ENCODE measurements around the gene PTPRT. TPM values are rescaled to one million over a fixed set of nuclear protein-coding genes. Genes with fewer than 3 reads are reported as not detected.

PTPRT gene
- total RNA-seq, 1 experiment from 2014 or later: not detected

DNA sequence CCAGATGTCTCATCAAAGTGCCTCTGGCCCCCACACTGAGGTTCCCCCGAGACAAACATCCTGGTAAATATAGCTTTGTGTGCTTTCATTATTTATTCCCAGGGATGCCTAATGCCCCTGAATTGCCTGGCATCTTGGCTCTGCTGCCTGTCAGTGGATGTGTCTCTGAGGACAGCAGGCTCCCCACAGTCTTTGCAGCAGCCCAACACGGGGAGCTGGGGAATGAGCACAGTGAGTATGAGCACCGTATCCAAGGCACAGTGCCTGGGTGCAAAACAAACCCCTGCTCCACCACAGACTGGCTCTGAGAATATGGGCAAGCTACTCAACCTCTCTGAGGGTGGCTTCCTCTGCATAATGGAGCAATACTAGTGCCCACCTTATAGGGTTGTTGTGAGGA lies 165.9 kb downstream of the PTPRT start:
- no peak for DNase-seq (ENCODE audit: low spot score)

DNA sequence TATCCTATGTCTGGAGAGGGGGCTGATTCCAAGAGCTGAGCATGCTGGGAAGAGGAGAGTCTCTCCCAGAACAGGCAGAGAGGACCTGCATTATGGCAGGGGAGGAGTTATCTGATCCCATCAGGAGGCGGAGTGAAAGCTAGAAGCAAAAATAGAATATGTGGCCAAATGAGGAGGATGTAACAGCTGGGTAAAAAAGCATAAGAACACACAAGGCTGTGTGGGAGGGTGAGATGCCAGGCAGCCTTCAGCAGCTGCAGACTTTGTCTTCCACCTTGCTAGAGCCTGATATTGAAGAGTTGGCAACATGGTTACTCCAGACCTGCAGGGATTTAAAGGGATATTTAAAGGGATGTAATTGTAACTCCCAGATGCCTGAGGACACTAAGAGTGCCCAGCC lies 167.1 kb downstream of the PTPRT start:
- DNase-seq (ENCODE audit: low spot score): no peak

DNA sequence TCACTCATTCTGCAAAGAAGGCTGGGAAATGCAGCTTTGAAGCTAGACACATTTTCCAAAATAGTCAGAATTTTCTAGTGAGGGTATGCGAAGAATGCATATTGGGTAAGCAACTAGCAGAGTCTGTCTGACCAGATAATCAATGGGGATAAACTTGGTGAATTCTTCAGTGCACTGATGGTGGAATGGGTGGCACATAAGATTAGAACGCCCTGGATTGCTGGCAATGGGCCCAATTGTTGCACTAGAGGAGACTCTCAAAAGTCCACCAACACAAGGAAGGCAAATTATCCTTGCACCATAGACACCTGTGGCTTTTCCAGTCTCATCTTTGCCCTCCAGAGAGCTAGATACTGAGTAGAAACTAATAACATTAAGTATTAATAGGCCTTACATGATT lies 167.6 kb downstream of the PTPRT start:
- DNase-seq (ENCODE audit: low spot score): no peak

DNA sequence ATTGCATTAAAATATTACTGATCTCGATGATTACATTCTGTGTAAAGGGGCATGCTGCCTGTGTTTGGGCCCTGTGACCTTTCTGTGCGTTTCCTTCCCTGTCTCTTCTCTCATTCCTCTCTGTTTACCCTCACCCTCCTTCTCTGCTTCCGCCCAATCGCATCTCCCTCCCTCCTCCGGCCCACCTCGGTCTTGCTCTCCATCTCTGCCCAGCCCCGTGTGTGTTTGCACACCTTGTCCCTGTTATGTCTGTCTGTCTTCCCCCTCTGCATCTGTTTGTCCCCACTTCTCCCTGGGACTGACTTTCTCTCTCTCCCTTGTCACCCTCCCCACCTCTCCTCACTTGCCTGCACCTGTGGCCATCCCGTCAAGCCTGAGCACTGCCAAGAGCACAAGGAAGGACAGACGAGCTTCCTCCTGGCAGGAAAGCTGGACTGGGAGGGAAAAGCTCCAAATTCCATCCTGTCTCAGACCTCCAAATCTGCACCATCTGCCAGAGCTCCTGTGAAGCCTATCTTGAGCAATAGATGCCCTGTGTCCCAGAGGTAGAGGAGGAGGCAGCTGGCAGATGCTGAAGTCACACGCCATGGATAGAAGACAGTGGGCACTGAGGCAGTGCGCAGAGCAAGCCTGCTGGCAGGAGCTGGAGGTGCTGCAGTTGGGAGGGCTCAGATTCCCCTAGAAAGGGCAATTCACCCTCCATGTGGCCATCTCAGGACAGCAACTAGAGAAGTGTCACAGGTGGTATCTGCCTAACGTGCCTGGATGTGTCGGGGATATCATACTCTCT lies 172.3 kb downstream of the PTPRT start:
- no peak for DNase-seq (ENCODE audit: low spot score)

DNA sequence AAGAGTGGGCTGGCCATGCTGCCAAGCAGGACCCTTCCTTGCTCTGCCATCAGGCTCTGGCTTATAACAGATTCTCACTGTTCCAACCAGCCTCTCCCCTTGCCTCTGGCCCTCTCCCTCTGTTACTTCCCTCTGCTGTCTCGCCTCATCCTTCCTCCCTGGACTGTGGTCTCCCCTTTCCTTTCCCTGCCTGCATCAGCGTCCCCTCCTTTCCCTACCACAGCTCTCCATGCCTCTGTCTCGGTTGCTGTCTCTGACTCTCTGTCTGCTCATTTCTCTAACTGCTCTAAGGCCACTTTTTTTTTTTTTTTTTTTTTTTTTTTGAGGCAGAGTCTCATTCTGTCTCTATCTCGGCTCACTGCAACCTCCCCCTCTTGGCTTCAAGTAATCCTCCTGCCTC lies 173.4 kb downstream of the PTPRT start:
- DNase-seq (ENCODE audit: low spot score): no peak

DNA sequence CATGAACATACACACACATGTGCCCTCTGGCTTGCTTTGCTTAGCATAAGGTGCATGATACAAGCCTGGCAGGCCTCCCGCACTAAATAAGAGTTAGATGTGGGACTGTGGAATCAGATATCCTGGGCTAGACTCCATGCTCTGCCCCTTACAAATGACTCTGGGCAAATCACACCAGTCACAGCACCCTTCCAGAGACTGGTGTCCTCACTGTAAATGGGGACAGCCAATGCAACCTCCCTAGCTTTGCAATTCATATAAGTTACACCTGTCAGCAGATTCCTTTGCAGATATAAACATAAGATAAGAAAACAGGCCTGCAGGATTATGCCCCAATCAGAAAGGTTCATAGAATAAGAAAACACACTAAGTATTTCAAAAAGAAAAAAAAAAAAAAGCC lies 174.1 kb downstream of the PTPRT start:
- no peak for DNase-seq (ENCODE audit: low spot score)

DNA sequence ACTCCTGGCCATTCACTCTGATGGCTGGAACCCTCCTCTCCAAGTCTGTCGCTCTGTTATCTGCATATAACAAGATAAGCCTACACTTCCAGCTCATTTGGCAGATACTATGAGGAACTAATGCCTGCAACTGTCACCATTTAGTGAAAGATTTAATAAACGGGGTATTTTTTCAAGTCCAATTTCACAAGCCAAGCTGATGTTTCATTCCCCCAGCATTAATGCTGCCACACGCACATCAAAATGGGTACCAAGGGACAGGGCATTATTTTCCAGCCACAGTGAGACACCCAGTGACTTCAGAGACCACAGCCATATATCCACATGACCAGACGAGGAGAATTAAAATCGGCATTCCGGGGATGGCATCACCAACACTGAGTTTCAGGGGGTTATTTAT lies 175.5 kb downstream of the PTPRT start:
- DNase-seq (ENCODE audit: low spot score): no peak

DNA sequence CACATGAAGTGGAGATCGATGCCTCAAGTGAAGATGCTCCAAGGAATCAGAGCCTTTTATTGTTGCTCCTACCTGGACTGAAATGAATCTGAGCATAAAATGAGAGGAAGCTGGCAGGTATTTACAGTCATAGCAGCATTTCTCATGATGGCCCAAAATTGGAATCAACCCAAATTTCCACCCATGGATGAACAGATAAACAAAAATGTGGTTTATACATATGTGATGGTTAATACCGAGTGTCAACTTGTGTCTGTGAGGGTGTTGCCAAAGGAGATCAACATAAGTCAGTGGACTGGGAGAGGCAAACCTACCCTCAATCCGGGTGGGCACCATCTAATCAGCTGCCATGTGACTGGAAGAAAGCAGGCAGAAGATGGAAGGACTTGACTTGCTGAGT lies 178.2 kb downstream of the PTPRT start:
- DNase-seq (ENCODE audit: low spot score): no peak

DNA sequence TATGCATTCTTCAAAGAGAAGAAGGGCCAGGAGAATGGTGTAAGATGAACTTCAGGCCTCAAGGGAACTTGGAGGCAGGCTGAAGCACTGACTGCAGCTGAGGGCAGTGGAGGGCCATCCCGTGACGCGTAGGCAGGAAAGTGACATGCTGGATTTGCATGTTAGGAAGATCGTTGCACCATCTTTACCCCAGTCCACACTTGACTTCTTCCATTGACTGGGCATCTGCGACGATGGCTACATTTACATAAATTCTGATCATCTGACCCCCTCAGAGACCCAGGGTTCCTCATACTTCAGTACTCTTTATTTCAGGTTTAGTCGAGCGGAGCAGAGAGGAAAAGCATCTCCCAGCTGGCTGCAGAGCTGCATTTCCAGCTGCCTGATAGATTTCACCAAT lies 180.2 kb downstream of the PTPRT start:
- no peak for DNase-seq (ENCODE audit: low spot score)

DNA sequence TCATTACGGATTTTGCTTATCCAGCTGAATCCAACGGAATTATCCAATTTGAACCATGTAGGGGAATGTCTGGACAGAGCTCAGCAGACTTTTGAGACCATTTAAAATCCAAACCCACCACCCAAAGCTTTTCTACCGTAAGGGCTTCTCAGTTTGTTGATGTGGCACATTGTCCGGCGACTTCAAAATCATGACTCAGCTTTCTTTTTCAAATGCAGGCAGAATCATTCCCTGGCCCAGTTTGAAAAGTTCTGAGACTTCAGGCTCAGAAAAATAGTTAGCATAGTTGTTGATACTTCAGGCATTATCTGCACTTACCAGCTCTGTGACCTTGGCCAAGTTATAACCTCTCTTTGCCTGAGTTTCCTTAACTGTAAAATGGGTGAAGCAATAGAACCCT lies 182.2 kb downstream of the PTPRT start:
- DNase-seq (ENCODE audit: low spot score): no peak

DNA sequence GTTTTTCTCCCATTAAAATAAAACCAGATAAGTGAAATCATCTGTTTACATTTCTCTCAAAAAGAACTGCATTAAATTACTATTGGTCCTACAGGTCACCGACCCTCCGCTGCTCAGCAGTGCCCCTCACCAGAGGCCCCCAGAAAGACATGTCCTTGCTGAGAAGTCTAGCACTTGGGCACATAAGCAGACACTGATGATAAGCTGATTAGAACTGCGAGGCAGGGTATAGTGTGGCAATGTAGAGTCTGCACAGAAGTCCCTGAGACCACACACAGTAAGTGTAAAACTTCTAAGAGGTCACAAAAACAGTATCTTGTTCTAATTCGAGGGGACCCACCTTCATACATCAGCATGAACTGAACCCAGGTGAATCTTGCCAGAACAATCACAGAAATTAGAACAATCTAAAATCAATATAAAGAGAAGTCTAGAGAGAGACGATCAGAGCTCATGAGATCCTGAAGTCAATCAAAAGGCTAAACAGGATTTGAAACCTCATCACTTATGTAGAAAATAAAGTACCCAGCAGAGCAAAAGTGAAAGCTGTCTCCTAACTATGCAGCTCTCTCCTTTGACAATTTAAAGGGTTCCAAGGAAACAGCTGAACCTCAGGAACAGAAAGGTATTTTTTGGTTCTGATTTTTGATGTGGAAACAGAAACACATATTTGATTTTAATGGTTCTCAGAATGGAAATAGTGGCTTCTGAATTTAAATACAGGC lies 182.9 kb downstream of the PTPRT start:
- DNase-seq (ENCODE audit: low spot score): no peak

DNA sequence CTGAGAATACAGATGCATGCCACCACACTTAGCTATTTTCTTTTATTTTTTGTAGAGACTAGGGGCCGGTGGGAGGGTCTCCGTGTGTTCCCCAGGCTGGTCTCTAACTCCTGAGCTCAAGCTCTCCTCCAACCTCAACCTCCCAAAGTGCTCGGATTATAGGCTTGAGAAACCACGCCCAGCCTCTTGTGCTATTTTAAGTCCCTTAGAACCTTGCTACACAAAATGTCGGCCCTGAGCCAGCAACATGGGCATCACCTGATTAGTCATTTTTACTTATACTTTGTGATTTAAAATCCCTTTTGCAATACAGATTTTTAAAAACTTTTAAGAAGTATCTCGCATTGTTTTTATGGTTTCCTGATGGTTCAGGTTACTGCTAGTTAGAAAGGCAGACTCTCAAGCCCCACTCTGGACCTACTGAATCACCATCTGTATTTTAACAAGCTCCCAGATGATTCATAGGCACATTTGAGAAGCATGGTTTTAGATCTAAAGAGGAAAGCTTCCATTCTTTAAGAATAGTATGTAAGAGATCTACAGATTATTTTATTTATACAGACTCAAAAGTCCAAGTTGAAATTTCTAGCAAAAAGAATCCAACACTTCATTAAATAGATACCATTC lies 186.3 kb downstream of the PTPRT start:
- DNase-seq (ENCODE audit: low spot score): no peak

DNA sequence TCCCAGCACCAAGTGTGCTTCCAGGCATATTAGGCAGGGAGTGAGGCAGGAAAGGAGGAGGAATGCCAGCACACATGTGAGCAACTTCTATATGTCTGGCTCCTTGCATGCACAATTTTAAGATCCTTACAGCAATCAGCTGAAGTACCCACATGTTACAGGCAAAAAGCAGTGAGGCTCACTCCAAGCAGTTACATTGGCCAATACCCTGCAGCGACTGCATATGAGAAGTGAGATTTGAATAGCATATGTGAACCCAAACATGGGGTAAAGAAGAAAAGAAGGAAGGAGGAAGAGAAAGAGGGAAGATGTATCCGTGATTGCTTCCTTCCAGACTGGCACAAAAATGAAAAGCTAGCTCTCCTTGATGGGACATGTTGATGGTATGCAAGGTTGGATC lies 193.6 kb downstream of the PTPRT start:
- DNase-seq (ENCODE audit: low spot score): no peak

DNA sequence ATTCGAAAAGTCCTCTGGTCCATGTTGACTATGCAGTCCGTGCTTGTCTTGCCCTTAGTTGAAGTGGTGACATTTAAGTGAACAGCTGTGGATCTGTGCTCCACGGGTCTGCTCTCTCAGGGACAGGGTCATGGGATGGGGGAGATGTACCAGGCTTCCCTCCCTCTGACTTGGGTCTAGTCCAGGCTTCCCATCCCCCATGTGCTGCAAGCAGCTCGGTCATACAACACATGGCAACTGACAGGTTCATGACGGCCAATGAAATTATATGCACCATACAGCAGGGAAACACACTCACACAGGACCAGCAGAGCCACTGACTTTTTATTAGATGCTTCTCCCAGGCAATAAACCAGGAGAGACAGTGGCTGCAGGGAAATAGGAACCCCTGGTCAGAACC lies 201.4 kb downstream of the PTPRT start:
- DNase-seq (ENCODE audit: low spot score): no peak

DNA sequence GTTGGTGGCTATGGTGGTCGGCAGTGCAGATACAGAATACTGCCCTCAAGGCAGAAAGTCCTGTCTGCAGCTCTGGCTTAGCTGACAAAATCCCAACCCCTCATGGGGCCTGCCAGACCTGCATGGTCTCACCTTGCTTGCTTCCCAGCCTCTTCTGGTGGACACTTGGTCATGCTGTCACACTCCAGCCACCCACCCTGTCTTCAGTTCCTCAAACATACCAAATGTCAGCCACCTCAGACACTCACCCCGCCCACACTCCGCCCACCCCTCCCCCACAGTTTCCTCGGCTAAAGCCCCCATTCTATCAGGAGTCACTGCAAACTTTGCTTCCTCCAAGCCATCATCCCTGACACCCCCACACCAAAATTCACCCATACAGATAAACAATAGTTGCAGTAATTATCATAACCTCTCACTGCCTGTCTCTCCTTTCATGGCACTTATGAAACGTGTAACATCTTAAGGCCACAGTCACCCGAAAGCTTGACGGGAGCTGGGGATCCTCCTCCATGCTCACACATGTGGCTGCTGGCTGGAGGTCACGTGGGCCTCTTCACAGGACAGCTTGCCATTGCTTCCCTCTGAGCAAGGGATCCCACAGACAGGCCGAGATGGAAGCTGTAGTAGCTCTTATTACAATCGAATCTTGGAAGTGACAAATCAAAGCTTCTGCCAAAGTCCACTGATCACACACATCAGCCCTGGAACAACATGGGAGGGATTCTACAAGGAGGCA lies 202.2 kb downstream of the PTPRT start:
- DNase-seq (ENCODE audit: low spot score): no peak

DNA sequence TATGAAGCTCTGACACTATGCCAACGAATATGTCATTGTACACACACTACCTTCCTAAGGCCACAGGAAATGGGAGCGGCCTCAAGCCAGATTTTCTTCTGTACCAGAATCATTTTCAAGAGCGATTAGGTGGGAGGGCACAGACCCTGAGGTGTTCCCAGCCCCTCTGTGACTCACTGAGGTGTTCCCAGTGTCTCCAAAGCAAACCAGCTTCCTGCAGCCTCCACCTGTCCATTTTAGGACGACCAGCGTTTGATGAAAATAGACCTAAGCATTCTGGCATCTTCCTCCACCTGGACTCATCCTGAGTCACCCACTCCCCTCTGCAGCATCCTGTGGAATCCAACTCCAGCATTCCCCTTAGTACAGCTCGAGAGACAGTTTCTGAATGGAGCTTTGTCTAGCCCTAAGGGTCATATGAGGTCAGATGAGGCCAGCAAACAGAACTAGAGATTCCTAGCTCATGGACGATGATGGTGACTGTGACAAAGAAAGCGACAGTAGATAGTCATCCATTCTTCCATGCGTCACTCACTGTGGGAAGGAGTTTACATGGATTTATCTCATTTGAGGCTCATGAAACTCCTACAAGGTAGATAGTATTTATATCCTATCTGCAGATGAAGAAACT lies 203.4 kb downstream of the PTPRT start:
- DNase-seq (ENCODE audit: low spot score): no peak

DNA sequence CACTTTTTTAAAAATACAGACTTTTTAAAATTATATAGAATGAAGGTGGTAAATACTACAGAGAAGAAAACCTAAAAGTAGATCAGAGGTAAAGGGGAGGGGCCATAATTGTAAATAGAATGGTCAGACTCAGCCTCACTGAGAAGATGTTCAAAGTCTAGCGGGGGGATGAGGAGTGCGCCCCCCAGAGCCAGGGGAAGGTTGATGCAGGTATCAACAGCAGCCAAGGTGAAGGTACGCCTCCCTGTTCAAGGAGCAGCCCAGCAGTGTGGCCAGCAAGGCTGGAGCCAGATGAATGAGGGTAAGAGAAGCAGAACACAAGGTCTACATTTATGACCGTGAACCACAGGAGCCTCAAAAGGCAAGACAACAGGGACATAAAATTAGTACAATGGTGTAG lies 204.1 kb downstream of the PTPRT start:
- no peak for DNase-seq (ENCODE audit: low spot score)

DNA sequence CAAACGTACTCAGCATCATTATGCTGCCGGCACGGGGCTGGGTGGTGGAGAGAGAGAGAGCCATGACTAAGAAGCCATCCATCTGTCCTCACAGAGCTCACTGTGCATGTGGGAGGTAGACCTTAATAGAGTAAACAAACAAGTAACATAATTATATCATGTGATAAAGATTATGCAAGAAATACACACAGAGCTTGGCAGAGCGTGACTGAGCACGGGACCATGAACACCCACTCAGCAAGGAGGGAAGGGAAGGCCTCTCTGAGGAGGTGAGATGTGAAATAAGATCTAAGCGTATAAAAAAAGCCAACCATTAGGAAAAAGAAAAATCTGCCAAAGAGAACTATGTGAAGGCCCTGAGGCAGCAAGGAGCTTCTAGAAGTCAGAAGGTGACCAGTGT lies 207.5 kb downstream of the PTPRT start:
- DNase-seq (ENCODE audit: low spot score): no peak

DNA sequence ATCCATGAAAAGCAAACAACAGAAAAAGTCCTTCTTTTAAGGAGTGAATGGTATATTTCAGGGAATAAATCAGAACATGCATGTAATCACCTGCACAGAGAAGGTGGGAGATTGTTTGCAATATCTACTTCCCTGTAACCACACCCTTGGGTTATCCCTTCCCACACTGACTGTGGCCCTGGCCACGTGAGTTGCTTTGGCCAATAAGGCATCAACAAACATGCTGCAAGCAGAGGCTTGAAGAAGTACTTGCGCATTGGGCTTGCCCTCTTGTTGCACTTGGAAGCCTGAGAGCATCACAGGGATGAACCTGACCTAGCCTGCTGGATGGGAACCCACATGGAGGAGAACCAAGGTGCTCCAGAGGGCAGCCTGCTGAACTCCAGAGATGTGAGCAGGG lies 208.5 kb downstream of the PTPRT start:
- DNase-seq (ENCODE audit: low spot score): no peak

DNA sequence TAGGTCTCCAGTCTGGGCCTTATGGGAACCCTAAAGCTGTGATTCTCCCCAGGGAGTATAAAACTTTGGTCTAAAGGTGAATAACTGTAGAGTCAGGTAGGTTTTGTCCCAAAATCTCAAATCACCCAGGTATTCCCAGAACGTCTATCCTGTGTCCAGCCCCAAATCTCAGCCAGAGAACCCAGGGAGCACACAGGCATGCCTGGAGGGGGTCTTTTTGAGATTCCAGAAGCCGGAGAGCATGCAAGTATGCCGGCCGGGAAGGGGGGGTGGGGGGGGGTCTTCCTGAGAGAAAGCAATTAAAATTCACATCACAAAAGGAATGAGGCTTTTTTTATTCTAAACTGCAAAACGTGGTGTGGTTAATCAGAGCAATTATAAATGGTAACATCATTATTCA lies 210.0 kb downstream of the PTPRT start:
- no peak for DNase-seq (ENCODE audit: low spot score)

DNA sequence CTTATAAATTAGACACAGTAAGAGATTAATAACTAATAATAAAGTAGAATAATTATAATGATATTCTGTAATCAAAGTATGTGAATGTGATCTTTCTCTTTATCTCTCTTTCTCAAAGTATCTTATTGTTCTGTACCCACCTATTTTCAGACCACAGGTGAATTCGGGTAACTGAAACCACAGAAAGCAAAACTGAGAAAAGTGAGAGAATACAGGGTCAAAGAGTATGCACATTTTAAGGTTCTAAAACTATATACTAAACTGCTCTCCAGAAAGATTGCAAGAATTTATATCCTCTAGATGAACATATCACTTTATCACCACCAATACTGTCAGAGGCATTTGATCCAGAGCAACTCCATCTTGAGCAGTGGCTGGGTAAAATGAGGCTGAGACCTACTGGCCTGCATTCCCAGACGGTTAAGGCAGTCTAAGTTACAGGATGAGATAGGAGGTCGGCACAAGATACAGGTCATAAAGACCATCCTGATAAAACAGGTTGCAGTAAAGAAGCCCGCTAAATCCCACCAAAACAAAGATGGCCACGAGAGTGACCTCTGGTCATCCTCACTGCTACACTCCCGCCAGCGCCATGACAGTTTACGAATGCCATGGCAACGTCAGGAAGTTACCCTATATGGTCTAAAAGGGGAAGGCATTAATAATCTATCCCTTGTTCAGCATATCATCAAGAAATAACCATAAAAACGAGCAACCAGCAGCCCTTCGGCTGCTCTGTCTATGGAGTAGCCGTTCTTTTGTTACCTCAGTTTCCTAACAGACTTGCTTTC lies 211.3 kb downstream of the PTPRT start:
- no peak for DNase-seq (ENCODE audit: low spot score)
